ENCODE measurements around the gene ARID1A. TPM values are rescaled to one million over a fixed set of nuclear protein-coding genes. Genes with fewer than 3 reads are reported as not detected.

The ARID1A gene
- total and polyA plus RNA-seq, 2 of the 8 experiments (the other 6 are each of a cell fraction or from before 2014, with no cell fraction given) = 52.1 to 103 TPM

DNA sequence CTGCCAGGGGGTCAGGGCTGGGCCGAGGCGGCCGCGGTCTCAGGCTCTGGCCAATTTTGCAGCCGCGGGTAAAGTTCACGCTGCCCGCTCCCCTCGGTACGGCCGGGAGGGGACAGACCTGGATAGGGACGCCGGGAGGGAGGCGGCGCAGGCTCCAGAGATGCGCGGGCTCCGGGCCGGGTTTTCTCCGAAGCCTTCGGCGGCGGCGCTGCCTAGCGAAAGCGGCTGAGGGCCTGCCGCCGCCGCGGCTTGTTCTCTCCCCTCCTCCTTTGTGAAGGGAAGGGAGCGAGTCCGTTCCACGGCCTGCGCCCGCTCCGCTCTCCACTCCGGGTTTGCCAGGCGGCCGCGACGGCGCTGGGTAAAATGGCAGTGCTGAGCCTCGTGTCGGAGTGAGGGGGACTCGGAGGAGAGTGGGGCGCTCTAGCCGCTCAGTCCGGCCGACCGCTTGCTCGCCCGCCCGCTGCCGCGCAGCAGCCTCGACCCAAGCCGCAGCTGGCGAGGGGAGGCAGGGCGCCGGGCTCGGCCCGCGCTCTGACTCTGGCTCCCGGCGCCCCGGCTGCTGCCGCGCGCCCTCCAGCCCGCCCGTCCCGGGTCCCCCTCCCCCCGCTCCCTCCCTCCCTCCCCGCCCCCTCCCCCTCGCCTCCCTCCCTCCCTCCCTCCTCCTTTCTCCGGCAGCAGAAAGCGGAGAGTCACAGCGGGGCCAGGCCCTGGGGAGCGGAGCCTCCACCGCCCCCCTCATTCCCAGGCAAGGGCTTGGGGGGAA, at the start of gene ARID1A (continued):
- TF ChIP-seq TAF7 (optimal IDR thresholded peaks at IDR 0.05; ENCODE audit: borderline replicate concordance, low read depth, low read length) (peak; percentile 88), HDAC2 (IDR thresholded peaks at IDR 0.05; ENCODE audit: borderline replicate concordance in 1 of 2, low read depth in 2 of 2, low read length in 2 of 2) (peak; percentile 4 to 28; a peak in 1 of 4 replicates), GABPA (IDR thresholded peaks at IDR 0.05; ENCODE audit: borderline replicate concordance, insufficient read depth, low read length) (peak; percentile 62; the same call in 1 of the 2 replicates), TAF1 (IDR thresholded peaks at IDR 0.05; ENCODE audit: low read depth, low read length) (peak; percentile 96), RBBP5 (IDR thresholded peaks at IDR 0.05; ENCODE audit: borderline replicate concordance, low read depth, low read length) (peak; percentile 84), RNF2 (IDR thresholded peaks at IDR 0.05; ENCODE audit: borderline replicate concordance, low read depth, low read length, missing control alignments, poor library complexity, severe bottlenecking) (no peak), EGR1 (IDR thresholded peaks at IDR 0.05; ENCODE audit: borderline replicate concordance, low read depth, low read length) (peak; percentile 87), KDM4A (IDR thresholded peaks at IDR 0.05; ENCODE audit: low read depth, low read length, severe bottlenecking) (peak; percentile 82), POLR2A (IDR thresholded peaks at IDR 0.05; ENCODE audit: control extremely low read depth in 1 of 2, low read depth in 2 of 2, low read length in 2 of 2) (peak; percentile 72 to 75), EP300 (IDR thresholded peaks at IDR 0.05; ENCODE audit: borderline replicate concordance in 1 of 2, low read depth in 2 of 2, low read length in 2 of 2) (peak in 1 of 2 experiments; percentile 70; a peak in 1 of 3 replicates), JUND (IDR thresholded peaks at IDR 0.05; ENCODE audit: low read length) (peak; percentile 65; the same call in 1 of the 2 replicates), RFX5 (IDR thresholded peaks at IDR 0.05; ENCODE audit: borderline replicate concordance, low read depth, low read length) (peak; percentile 67; the same call in 1 of the 2 replicates), CEBPB (IDR thresholded peaks at IDR 0.05; ENCODE audit: low read depth, low read length) (no peak), YY1 (IDR thresholded peaks at IDR 0.05; ENCODE audit: low read depth, low read length) (peak; percentile 90), TBP (IDR thresholded peaks at IDR 0.05; ENCODE audit: low read depth, low read length) (peak; percentile 89), KDM5A (IDR thresholded peaks at IDR 0.05; ENCODE audit: low read length) (0 out of 2 replicates have a peak, but pooled peaks have one; percentile 33), RXRA (IDR thresholded peaks at IDR 0.05; ENCODE audit: insufficient read depth, low read depth, low read length) (no peak), POLR2AphosphoS5 (IDR thresholded peaks at IDR 0.05; ENCODE audit: low read depth, low read length) (peak; percentile 58; the same call in 1 of the 2 replicates)
- TF ChIP-seq, protein P1, sequence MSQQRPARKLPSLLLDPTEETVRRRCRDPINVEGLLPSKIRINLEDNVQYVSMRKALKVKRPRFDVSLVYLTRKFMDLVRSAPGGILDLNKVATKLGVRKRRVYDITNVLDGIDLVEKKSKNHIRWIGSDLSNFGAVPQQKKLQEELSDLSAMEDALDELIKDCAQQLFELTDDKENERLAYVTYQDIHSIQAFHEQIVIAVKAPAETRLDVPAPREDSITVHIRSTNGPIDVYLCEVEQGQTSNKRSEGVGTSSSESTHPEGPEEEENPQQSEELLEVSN (IDR thresholded peaks at IDR 0.05) = peak; percentile 83
- TF ChIP-seq, protein P2, sequence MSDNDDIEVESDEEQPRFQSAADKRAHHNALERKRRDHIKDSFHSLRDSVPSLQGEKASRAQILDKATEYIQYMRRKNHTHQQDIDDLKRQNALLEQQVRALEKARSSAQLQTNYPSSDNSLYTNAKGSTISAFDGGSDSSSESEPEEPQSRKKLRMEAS (IDR thresholded peaks at IDR 0.05) = peak; percentile 94

Measured in H1 (cell line).